A549 (cell line): ENCODE results near the gene KCNAB1. TPM values are rescaled to one million over a fixed set of nuclear protein-coding genes. Genes with fewer than 3 reads are reported as not detected.

ENCODE experiments used
- ATAC-seq, 2 experiments: fragments of 200-7000 bp in 1 of 2; fragments of >200 bp in 1 of 2; cut with Nextera tagmentation in 1 of 2; cut with Tn5 transposase in 1 of 2; 3 replicates each; pipeline versions ENCODE4 v1.8.0 to v1.9.1; 2018 to 2020; ENCODE audit warnings: mild to moderate bottlenecking in 1 of 2, moderate library complexity in 1 of 2
- CTCF ChIA-PET: fragments of 300-600 bp; sonication (Branson Sonifier 250); formaldehyde crosslinking; extraction: SDS; loops from one replicate; lab custom pipeline; 2021; ENCODE audit warnings: antibody characterized with exemption, inconsistent platforms; lab: Yijun Ruan, JAX
- POLR2A ChIA-PET: fragments of 350-600 bp; formaldehyde crosslinking; extraction: SDS; loops from one replicate; lab custom pipeline; 2021; ENCODE audit warnings: antibody characterized with exemption, inconsistent platforms; lab: Yijun Ruan, JAX
- DNase-seq, 2 experiments: peaks; one replicate each; pipeline versions ENCODE4 v3.0.0 to v3.0.0-alpha.2; 2011 to 2016; ENCODE audit warnings: low read depth in 1 of 2, low spot score in 1 of 2
- FAIRE-seq: peaks from 2 replicates; lab custom pipeline; 2011; peaks lifted over from hg19 to GRCh38; lab: Jason Lieb, UNC
- H3K27ac ChIP-seq, 2 experiments: fragments of >200 bp; sonication (Bioruptor Twin); formaldehyde crosslinking; 3 replicates each; pipeline ENCODE4 v1.5.1; 2016 to 2017
- H3K4me1 ChIP-seq: fragments of >200 bp; sonication (Bioruptor Twin); formaldehyde crosslinking; 3 replicates; pipeline ENCODE4 v1.6.1; 2016
- H3K4me2 ChIP-seq: fragments of >200 bp; sonication (Bioruptor Twin); formaldehyde crosslinking; 3 replicates; pipeline ENCODE4 v1.6.1; 2016
- H3K4me3 ChIP-seq: fragments of >200 bp; sonication (Bioruptor Twin); formaldehyde crosslinking; 3 replicates; pipeline ENCODE4 v1.5.1; 2016
- H3K9me3 ChIP-seq: fragments of >200 bp; sonication (Bioruptor Twin); formaldehyde crosslinking; 3 replicates; pipeline ENCODE4 v1.6.1; 2016
- BHLHE40 ChIP-seq: IDR thresholded peaks from 2 replicates; pipeline ENCODE4 v1.6.1; 2012; ENCODE audit warnings: low read depth, low read length, inconsistent platforms
- CHD2 ChIP-seq: fragments of 150-350 bp; IDR thresholded peaks from 2 replicates; pipeline ENCODE4 v1.6.1; 2014; ENCODE audit warnings: low read length; ENCODE audit not compliant: partially characterized antibody
- E2F6 ChIP-seq: IDR thresholded peaks from 2 replicates; pipeline ENCODE4 v1.6.1; 2012; ENCODE audit warnings: low read depth, borderline replicate concordance
- EHF ChIP-seq: fragments of 250-450 bp; sonication (Bioruptor Pico); IDR thresholded peaks from 2 replicates; pipeline ENCODE4 v1.5.0; 2020; ENCODE audit warnings: mild to moderate bottlenecking
- ELK1 ChIP-seq: fragments of 150-350 bp; IDR thresholded peaks from 2 replicates; pipeline ENCODE4 v1.6.1; 2014; ENCODE audit warnings: low read depth, mild to moderate bottlenecking, low read length
- ESRRA ChIP-seq: fragments of 150-350 bp; IDR thresholded peaks from 2 replicates; pipeline ENCODE4 v1.6.1; 2014; ENCODE audit warnings: mild to moderate bottlenecking, low read length, borderline replicate concordance
- FOSL2 ChIP-seq, 2 experiments: fragments of 450-650 bp in 1 of 2; fragments of >200 bp in 1 of 2; sonication (Bioruptor Twin) in 1 of 2; formaldehyde crosslinking; IDR thresholded peaks; 2 replicates each; pipeline versions ENCODE4 v1.5.0 to v1.6.1; 2016 to 2020; ENCODE audit warnings: mild to moderate bottlenecking in 1 of 2, moderate library complexity in 1 of 2
- GATA3 ChIP-seq: IDR thresholded peaks from 2 replicates; pipeline ENCODE4 v1.6.1; 2012; ENCODE audit warnings: borderline replicate concordance
- HEYL ChIP-seq: fragments of 250-450 bp; sonication (Bioruptor Pico); IDR thresholded peaks from 2 replicates; pipeline ENCODE4 v1.8.0; 2021; ENCODE audit warnings: mild to moderate bottlenecking, moderate library complexity
- HOXA7 ChIP-seq: fragments of 250-450 bp; sonication (Bioruptor Pico); IDR thresholded peaks from 2 replicates; pipeline ENCODE4 v1.5.0; 2020; ENCODE audit warnings: mild to moderate bottlenecking, moderate library complexity
- KDM5A ChIP-seq: fragments of 200-600 bp; sonication (generic); IDR thresholded peaks from 2 replicates; pipeline ENCODE4 v1.6.1; 2016; ENCODE audit warnings: antibody characterized with exemption, mild to moderate bottlenecking
- MAFK ChIP-seq: fragments of 450-650 bp; IDR thresholded peaks from 2 replicates; pipeline ENCODE4 v1.6.1; 2014; ENCODE audit not compliant: partially characterized antibody
- NPAS2 ChIP-seq: fragments of 250-450 bp; sonication (Bioruptor Pico); IDR thresholded peaks from 2 replicates; pipeline ENCODE4 v1.8.0; 2022; ENCODE audit warnings: mild to moderate bottlenecking, moderate library complexity, borderline replicate concordance
- NR3C1 ChIP-seq: fragments of >200 bp; sonication (Bioruptor Twin); formaldehyde crosslinking; IDR thresholded peaks from 3 replicates; pipeline ENCODE4 v1.6.1; 2017
- PHF8 ChIP-seq: fragments of 200-600 bp; sonication (generic); IDR thresholded peaks from 2 replicates; pipeline ENCODE4 v1.6.1; 2016; ENCODE audit warnings: low read depth, mild to moderate bottlenecking, antibody characterized with exemption, moderate library complexity, borderline replicate concordance
- POLR2A ChIP-seq: IDR thresholded peaks from 2 replicates; pipeline ENCODE4 v1.6.1; 2012; ENCODE audit warnings: mild to moderate bottlenecking, low read length
- RFX5 ChIP-seq: fragments of 450-650 bp; IDR thresholded peaks from 2 replicates; pipeline ENCODE4 v1.7.1; 2014; ENCODE audit warnings: antibody characterized with exemption, mild to moderate bottlenecking, moderate library complexity
- RNF2 ChIP-seq: fragments of 200-600 bp; sonication (generic); IDR thresholded peaks from 2 replicates; pipeline ENCODE4 v1.6.1; 2016; ENCODE audit warnings: low read depth, mild to moderate bottlenecking, antibody characterized with exemption, moderate library complexity, borderline replicate concordance
- TFCP2L1 ChIP-seq: fragments of 250-450 bp; sonication (Bioruptor Pico); IDR thresholded peaks from 2 replicates; pipeline ENCODE4 v1.5.0; 2021; ENCODE audit warnings: mild to moderate bottlenecking
- TP53 ChIP-seq: fragments of 250-450 bp; sonication (Bioruptor Pico); IDR thresholded peaks from 2 replicates; pipeline ENCODE4 v1.5.0; 2021; ENCODE audit warnings: mild to moderate bottlenecking, moderate library complexity
- ZC3H11A ChIP-seq: fragments of 450-650 bp; IDR thresholded peaks from 2 replicates; pipeline ENCODE4 v1.6.1; 2014; ENCODE audit warnings: antibody characterized with exemption, mild to moderate bottlenecking
- WGBS: methylation state at CpG from one replicate; pipeline ENCODE4 v1.1.6; 2017; ENCODE audit errors: missing lambda C conversion rate; 5-methylcytosine and 5-hydroxymethylcytosine counted together
- polyA plus RNA-seq, 4 experiments: library from polyadenylated mRNA; depleted of rRNA in 3 of 4; stranded (reverse); fragments of >200 nt; fragmentation: RNase III in 1 of 4; extraction: RNeasy Plus Mini Kit Qiagen cat#74134 plus additional on column Dnase treatment in 1 of 4; gene quantifications; 2 replicates in 3 of 4; 3 replicates in 1 of 4; pipeline ENCODE4 v1.2.3, GENCODE V29; 2011 to 2017
- TF ChIP-seq, protein P1 (sequence below): fragments of >200 bp; sonication (Bioruptor Twin); formaldehyde crosslinking; IDR thresholded peaks from 3 replicates; pipeline ENCODE4 v1.5.1; 2016

KCNAB1 gene
- polyA plus RNA-seq, 2 of the 4 experiments (the other 2 are of a cell fraction) = not detected

DNA sequence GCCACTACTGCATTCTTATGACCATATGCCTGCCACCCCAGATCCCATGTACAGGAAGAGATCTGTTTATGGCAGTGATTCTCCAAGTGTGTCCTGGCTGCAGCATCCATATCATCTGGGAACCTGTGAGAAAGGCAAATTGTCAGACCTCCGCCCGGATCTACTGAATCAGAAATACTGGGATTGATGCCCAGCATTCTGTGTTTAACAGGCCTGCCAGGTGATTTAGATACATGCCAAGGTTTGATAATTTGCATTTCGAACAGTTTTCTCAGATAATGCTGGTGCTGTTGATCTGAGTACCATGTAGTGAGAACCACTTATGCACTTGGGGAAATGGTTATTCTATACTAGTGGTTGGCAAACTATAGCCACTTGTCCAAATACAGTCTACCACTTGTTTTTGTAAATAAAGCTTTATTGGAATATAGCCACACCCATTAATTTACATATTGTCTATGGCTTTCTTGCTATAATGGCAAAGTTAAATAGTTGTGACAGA is 269.1 kb downstream of the KCNAB1 start:
- Histone ChIP-seq H3K4me2 (no peak overlapping the region), H3K9me3 (no peaks in the 10 kb centered on the region), H3K4me3 (no peak overlapping the region), H3K4me1 (no peaks in the 10 kb centered on the region), H3K27ac (no peak overlapping the region)
- ChIA-PET POLR2A (no interaction called here), CTCF (interaction anchor here (0.9 kb wide), 1 partner anchor 239 kb away, joined by 3 read pairs; no protein-coding TSS in a partner anchor)
- no peak for TF ChIP-seq NPAS2 (CRISPR knock-in tag)
- TF ChIP-seq HOXA7 (CRISPR knock-in tag) = no peak
- no peak for TF ChIP-seq MAFK
- TF ChIP-seq CHD2 = no peak
- no peak for TF ChIP-seq TP53 (CRISPR knock-in tag)
- no peak for TF ChIP-seq E2F6
- TF ChIP-seq HEYL (CRISPR knock-in tag) = no peak
- TF ChIP-seq PHF8 = no peak
- no peak for TF ChIP-seq POLR2A
- no peak for TF ChIP-seq RNF2
- no peak for TF ChIP-seq KDM5A
- TF ChIP-seq GATA3 = no peak
- TF ChIP-seq RFX5 = no peak
- no peak for ATAC-seq
- no peak for FAIRE-seq
- DNase-seq = no peak
- 38% methylated on average over 3 of the region's 3 CpGs for WGBS

DNA sequence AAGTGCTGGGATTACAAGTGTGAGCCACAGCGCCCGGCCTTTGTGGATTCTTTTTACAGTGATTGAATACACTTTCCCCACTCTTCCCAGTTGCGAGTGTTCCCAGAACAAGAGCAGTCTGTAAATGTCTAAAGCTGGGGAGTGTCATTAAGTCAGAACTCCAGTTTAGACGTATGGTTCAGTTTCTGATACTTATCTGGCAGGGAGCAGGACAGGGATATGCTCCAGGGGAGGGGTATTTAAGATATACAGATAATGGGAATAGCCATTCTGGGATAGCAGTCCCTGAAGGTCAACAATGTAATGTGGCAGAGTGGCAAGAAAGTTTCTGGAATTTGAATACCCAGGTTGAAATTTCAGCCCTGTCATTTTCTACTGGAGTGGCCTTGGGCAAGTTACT is 270.5 kb downstream of the KCNAB1 start:
- POLR2A ChIA-PET = no interaction called here
- TF ChIP-seq TFCP2L1 (CRISPR knock-in tag) (no peak), MAFK (no peak), EHF (no peak), POLR2A (no peak), ZC3H11A (no peak), RFX5 (no peak), FOSL2 (IDR thresholded peaks at IDR 0.05) (no peak), FOSL2 (CRISPR knock-in tag; IDR thresholded peaks at IDR 0.05) (no peak), ESRRA (no peak), NR3C1 (no peak), ELK1 (no peak), BHLHE40 (no peak)
- TF ChIP-seq, protein P1, sequence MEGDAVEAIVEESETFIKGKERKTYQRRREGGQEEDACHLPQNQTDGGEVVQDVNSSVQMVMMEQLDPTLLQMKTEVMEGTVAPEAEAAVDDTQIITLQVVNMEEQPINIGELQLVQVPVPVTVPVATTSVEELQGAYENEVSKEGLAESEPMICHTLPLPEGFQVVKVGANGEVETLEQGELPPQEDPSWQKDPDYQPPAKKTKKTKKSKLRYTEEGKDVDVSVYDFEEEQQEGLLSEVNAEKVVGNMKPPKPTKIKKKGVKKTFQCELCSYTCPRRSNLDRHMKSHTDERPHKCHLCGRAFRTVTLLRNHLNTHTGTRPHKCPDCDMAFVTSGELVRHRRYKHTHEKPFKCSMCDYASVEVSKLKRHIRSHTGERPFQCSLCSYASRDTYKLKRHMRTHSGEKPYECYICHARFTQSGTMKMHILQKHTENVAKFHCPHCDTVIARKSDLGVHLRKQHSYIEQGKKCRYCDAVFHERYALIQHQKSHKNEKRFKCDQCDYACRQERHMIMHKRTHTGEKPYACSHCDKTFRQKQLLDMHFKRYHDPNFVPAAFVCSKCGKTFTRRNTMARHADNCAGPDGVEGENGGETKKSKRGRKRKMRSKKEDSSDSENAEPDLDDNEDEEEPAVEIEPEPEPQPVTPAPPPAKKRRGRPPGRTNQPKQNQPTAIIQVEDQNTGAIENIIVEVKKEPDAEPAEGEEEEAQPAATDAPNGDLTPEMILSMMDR = no peak
- H3K4me2 ChIP-seq = no peak overlapping the region
- H3K27ac ChIP-seq = no peak overlapping the region
- H3K4me1 ChIP-seq = no peaks in the 10 kb centered on the region
- no peak for FAIRE-seq
- 37% methylated on average over 4 of the region's 4 CpGs for WGBS
- no peak for DNase-seq
- H3K9me3 ChIP-seq = no peaks in the 10 kb centered on the region
- CTCF ChIA-PET = no interaction called here
- H3K4me3 ChIP-seq = no peak overlapping the region
- no peak for ATAC-seq
